ENCODE results near the gene RRAD. TPM values are rescaled to one million over a fixed set of nuclear protein-coding genes. Genes with fewer than 3 reads are reported as not detected.
"Not testable (repeated sequence)": the region's sequence is repeated elsewhere in the genome, so short reads cannot be mapped to it uniquely, and the experiment has no call there.

RRAD gene
- total RNA-seq, 1 experiment from 2014 or later, result 0.57 TPM

DNA sequence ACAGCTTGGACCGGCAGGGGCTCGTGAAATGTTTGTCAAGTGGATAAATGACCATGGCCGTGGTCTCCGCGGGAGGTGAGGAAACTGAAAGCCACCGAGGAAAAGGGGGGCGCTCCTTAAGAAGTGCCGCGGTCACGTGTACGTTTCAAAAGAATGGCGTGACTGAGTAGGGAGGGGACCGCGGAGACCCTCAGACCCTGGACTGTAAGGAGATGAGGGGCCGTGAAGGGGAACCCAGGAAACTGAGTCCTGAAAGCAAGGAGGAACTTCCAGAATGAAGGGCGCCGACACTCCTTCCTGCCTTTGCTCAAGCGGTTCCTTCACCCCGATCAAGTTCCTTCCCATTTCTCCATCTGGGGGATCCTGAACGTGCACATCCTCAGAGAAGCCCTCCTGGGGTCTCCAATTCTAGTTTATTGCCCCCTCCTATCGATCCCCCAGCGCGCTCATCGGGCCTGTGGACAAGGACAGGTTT is 9.5 kb upstream of the RRAD start:
- DNase-seq (ENCODE audit: extremely low read depth, low read depth), result not testable (repeated sequence)

DNA sequence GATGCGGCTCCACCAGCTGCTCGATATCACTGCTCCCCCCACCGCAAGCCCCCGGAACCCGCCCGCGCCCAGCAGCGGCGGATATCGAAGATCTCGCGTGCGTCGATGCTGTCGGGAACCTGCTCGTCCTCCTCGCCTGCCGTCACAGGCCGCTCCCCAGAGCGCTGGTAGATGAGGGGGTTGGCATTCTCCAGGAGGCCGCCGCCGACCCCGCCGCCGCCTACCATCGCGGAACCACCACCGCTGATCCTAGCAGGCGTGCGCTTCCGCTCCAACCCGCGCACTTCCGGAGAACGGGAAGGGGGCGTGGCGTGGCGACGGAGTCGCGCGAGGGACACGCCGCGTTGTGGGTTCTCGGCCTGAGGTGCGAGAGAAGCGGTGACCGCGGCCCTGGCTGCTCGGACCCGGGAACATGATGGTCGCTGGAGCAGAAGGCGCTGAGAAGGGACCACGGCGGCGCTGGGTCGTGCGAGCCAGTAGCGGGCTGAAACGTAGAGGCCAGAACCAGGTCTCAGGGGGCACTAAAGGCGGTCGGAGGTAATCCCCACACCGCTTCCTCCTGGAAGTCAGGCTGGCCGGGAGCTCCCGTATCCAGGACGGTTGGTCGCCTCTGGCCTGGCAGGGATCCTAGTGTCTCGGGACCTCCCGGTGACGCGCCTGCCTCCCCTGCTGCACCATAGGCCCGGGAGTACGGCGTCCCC is 9.0 kb upstream of the RRAD start, which contains the start of gene CIAO2B:
CIAO2B (minus strand) TSS at position 265 of the 701 bp plus-strand sequence; CDS start at position 227, 38 bp downstream.
- peak; percentile 82 for DNase-seq (ENCODE audit: extremely low read depth, low read depth)

DNA sequence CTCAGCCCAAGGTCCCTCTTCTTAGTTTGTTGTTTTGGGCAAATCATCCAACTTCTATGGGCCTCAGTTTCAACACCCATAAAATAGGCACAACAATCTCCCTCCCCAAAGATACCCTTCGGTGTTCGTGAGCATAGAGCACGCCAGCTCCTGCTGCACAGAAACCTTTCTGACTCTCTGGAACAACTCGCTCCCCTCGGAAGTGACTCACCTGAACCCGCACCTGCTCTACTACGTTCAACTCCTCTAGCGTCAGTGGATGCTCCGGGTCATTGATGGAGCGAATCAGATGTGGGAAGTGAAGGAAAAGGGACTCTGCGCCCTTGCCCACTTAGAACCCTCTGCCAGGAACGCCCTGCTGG is 8.4 kb upstream of the RRAD start:
- DNase-seq (ENCODE audit: extremely low read depth, low read depth), result no peak

DNA sequence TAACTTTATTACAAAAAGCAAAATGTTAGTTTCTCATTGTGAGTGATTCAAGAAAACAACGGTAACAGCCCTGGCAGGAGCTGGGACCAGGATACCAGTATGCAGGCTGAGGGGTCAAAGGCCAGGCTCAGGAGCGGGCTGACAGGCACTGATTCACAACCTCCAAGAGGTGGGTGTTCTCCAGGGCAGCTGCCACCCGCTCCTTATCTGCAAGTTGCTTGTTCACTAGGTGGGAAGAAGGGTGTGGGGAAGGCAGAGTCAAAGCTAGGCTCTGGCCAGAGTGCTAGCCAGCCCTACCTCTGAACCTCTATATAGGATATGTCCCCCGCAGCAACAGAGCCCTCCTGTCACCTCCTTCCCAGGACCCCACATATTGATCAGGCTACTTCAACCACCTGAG is 6.7 kb upstream of the RRAD start:
- DNase-seq (ENCODE audit: extremely low read depth, low read depth), result no peak

DNA sequence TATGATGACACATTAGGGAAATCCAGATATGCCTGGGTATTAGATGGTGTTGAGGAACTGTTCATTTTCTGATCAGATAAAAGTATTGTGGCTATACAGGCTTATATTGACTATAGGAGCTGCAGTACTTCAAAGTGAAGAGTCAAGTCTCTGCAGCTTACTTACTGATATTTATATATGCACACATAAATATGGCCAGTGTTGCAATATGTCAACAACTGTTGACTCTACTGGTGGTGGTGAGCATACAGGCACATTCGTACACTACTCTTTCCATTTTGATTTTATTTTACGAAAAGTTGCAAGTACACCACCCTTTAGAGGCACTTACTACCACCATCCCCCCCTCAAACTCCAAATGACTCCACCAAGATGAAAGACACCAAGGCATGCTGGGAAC is 6.3 kb upstream of the RRAD start:
- DNase-seq (ENCODE audit: extremely low read depth, low read depth), result no peak

DNA sequence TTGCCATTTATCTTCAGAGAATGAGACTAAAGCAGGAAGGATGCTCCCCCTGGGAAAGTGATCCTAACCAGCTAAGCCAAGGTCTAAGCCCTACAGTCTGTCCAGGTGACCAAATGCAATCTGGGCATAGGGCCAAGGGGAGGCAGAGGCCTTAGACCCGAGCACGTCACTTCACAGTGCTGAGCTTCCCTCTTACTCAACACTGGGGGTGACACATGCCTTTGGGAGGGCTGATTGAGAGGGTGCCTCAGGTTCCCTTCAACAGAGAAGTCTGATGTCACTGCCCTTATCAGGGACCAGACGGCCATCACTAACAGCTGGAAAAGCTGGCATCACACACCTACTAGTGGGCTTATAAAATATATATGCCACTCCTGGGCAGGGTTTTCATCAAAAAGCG is 4.9 kb upstream of the RRAD start:
- no peak for DNase-seq (ENCODE audit: extremely low read depth, low read depth)

DNA sequence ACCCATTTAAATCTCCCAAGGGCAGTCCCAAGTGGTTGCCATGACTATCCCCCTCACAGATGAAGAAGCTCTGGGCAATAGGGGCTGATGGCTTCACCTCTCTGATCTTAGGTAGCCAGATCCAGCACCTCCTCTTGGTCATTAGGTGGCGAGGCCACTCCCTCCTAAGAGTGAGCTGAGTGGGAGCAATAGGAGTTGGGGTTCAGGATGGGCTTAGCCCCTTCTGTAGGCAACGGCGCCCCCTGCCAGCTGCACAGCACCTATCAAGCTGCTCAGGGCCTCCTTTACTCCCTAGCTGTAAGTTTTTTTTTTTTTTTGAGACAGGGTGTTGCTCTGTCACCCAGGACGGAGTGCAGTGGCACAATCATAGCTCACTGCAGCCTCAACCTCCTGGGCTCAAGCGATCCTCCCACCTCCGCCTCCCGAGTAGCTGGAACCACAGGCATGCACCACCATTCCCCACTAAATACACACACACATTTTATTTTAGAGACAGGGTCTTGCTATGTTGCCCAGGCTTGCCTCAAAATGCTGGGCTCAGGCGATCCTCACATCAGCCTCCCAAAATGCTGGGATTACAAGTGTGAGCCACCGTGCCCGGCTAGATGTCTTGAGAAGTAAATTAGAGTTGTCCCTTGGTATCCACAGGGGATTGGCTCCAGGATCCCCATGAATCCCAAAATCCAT is 3.5 kb upstream of the RRAD start:
- DNase-seq (ENCODE audit: extremely low read depth, low read depth), result no peak

DNA sequence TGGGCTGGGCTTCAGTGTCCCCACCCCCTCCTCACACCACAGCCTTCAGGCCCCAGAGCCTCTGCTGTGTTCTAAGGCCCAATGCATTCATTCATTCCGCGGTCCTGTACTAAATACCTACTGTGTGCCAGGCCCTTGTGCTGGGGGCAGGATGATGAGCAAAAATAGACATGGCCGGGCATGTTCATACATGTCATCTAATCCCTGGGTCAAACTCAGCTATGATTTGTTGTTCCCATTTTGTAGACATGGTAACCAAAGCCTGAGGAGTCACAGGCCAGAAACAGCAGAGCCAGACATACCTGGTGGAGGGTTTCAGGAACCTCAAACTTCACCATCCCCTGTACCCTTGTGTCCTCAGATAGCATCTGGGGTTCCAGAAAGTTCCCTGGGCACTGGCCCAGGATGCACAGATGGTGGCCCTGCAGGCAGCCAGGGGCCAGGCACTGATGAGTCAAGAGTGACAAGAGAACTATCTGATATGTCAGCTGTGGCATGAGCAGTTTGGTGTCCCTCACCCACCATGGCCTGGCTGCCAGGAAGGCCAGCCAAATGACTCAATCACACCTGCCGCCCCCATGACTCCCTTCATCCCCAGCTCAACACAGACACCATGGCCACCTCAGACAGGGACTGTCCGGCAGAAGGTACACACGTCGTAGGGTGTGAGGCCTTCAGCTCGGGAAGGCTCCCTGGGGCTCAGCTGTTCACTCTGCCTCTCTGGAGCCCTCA is 2.7 kb upstream of the RRAD start:
- no peak for DNase-seq (ENCODE audit: extremely low read depth, low read depth)

DNA sequence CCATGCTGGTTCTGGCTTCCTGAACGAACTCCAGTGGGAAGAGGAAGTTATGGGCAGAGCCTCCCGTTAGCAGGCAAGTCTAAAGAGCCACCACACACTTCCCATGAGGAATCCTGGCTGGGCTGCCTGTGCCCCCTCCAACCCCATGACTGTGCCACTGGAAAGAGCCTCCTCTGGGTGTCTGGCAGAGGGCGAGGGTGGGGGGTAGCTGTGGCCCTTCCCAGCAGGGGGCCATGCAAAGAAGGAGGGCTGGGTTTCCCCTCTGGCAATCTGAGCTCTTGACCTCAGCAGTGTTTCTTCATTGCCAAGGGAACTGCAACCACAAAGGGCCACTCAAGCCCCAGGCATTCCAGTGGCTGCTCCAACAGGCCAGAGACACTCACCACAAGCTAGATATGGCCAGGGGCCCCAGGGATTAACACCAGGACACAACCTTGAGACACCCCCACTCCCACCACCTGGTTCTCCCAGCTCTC is 1.7 kb upstream of the RRAD start:
- no peak for DNase-seq (ENCODE audit: extremely low read depth, low read depth)

DNA sequence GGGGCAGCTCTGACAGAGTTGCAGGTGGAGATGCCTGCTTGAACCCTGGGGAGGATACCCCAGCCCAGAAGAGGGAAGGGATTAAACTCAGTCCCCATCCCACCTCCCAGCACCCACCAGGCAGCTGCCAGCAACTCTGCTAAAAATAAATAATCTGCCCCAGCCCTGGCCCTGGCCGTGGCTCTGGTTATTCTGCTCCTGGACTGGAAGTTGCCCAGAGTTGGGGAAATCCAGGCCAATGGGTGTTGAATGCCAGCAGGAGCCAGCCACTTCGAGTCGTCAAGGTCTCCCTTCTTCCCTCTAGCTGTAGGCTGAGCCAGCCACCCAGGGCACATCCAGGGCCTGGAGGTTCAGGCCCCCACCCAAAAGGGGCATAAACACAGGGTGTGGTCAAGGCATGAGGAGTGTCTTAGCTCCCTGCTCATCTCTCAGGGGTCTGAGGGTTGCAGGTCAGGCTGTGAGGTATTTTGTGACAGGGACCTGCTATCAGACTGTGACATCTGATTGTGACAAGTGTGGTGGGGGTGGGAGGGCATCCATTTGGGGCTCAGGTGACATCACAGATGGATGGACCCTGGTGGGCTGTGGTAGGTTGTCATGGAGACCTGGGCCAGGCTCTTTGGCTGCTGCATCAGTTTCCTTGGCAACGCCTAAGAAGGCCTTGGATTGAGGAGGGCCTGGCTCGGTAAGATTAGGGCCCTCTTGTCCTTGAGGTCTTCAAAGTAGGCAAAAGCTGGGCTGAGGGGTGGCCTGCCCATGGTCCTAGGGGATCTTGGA is 1.0 kb upstream of the RRAD start:
- no peak for DNase-seq (ENCODE audit: extremely low read depth, low read depth)

DNA sequence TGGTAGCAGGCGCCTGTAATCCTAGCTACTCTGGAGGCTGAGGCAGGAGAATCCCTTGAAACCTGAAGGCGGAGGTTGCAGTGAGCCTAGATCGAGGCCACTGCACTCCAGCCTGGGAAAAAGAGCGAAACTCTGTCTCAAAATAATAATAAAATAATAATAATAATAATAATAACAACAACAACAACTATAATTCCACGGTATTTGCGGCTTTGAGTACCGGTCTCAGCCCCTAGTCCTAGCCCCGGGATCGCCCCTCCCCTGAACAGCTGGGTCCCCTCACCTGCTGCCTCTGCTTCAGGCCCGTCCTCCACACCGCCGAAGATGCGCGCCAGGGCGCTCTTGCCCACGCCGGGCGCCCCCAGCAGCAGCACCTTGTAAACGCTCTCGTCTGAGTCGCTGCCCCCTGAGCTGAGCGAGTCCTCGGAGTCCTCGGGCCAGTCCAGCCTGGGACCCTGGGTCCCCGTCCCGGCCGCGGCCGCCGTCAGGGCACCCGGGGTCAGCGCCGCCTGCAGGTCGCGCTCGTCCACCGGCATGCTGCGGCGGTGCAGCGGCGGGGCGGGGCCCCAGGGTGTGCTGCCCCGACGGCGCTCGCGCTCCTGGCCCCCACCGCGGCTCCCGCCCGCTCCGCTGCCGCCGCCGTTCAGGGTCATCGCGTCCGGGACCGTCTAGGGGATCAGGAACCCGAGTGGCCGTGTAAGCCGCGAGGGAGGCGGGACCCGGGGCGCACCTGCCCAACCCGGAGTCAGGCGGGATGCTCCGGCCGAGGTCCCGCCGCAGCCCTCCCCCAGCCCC is 611 bp downstream of the RRAD start:
- DNase-seq (ENCODE audit: extremely low read depth, low read depth), result no peak

DNA sequence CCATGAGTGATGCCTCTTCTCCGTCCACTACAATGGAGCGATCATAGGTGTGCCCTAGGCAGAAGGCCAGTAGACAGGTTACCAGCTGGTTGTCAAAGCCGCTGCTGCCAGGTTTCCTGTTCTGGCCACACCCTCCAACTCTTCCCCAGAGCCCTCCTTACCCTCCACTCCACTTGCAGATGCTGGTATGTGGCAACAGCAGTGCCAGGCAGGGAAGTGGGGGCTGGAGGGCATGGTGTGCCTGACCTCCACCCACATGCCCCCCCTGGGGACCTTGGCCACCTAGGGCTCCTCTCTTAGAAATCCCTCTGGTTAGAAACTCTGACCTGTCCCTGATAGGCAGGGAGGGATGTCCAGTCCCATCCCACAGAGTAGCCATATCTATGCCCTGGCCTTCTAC is 1.5 kb downstream of the RRAD start:
- DNase-seq (ENCODE audit: extremely low read depth, low read depth), result no peak

DNA sequence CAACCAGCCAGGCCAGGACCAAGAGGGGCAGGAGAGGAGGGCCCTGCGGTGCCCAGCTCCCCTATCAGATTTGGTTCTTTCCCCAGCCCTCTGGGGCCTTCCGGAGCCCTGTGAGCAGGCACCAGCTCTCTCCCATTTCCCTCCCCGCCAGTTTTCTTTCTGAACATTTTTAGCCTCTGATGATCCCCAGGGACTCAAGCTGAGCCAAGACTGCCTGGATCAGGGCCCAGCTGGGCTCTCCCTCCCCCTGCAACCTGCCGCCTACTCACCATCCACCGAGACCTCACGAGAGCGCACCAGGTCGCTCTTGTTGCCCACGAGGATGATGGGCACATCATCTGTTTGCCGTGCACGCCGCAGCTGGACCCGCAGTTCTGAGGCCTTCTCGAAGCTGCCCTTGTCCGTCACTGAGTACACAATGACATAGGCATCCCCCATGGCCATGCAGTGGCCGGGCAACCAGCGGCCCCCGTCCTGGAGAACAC is 2.0 kb downstream of the RRAD start:
- DNase-seq (ENCODE audit: extremely low read depth, low read depth), result no peak

DNA sequence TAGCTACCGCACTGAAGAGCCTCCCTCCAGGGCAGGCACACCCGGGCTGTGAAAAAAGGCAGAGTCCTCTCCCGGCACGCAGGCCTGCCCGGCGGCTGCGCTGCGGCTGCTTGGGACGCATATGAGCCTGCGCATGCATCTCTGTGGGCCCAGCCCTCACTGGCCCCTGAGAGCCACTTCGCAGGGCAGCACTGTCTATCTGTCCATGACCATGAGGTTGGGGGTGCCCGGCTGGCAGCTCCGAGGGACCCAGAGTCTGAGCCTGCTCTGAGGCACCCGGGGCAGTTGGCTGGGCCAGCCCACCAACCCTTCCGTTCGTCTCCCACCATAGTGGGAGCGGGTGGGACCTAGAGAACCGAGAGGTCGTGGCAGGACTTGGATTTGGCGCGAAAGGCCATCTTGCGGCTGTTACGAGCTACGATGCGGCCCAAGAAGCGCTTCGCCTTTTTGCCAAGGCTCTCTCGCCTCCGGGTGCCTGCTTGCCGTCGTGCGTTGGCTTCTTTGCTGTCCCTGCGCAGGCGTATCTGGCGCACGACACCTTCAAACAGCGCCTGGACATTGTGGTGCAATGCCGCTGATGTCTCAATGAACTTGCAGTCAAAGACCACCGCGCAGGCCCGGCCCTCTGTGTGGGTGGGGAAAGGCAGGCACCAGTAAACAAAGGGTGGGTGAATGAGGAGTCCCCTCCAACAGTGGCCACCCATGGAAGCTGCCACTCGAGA is 3.4 kb downstream of the RRAD start:
- DNase-seq (ENCODE audit: extremely low read depth, low read depth), result no peak

DNA sequence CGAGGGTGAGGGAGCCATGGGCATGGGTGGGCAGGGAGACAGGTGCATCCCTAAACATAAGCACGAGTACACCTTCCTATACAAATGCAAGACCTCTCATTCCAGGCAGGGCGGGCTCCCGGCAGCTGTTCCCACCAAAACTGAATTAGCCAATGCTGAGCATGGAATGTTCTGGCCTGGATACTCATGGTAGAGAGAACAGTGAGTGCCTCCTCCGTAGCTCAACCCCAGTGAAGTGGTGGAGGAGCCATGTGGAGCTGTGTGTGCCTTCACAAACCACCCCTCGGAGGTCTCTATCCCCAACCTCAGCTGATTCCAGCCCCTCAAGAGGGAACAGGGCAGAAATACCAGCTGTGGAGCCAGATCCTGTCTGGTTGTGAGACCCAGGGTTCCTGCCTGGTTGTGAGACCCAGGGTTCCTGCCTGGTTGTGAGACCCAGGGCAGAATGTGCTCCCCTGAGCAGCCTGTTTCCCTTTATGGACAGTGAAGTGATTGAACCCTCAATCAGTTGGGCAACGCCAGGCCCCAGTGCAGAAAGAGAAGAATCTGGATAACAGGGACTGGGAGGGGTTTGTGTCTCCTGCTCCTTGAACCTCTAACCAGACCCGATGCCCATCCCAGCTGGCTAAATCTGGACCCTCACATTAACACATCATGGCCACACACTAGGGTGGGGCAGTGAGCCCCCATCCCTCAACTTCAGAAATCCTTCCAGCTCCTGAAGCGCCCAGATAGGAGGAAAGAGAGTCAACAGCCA is 4.2 kb downstream of the RRAD start:
- DNase-seq (ENCODE audit: extremely low read depth, low read depth), result no peak

DNA sequence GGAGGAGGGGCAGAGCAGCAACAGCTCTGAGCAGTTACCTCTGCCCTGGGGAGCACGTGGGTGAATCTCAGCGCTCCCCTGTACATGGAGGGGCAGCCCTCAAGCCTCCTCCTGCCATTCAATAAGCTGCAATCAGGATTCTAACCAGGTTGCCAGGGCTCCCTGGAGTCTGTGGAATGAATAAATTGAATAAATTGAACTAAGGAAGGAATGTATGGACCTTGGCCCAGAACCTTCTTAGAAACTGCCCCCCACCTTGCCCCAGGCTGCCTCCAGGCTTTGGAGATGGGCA is 5.1 kb downstream of the RRAD start:
- no peak for DNase-seq (ENCODE audit: extremely low read depth, low read depth)

DNA sequence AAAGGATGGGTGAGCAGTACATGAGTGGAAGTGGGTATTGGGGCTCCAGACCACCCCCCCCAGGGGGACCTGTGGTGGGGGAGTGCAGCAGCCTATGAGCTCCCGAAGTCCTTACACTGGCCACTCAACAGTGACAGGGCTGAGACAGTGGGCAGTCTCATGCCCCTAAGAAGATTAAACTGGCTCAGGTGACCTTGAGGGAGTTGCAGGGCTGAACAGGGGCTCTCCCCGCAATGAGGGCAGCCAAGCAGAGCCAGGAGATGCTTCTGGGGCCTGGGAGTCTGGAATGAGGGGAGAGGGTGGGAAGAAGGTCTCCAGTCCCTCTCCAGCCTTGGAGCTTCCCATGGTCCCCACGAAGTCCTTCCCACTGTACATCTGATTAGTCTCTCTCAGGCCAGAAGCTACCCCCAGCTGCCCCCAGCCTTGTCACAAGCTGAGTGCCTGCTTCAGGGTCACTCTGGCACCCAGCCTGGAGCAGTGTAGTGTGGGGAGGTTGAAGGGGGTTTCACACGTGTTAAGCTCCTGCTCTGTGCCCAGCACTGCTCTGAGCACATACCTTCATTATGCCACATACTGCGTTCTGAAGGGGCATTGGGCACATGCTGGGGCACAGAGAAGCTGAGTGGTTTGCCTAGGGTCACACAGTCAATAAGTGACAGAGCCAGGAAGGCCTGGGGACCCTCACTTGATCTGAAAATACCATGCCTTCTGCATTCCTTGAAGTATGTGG is 5.6 kb downstream of the RRAD start:
- DNase-seq (ENCODE audit: extremely low read depth, low read depth), result no peak

Data from NCI-H460 (cell line).